ENCODE measurements around the gene ISCU. TPM values are rescaled to one million over a fixed set of nuclear protein-coding genes. Genes with fewer than 3 reads are reported as not detected.

ISCU gene
- polyA plus RNA-seq, 1 donor (not counting 4 experiments of a cell fraction or from before 2014, with no cell fraction given): 106 TPM

- no peak overlapping the region for H2AFZ ChIP-seq (ENCODE audit: control insufficient read depth, low read length)
- peaks cover 6% of the 10 kb centered on the region for H3K27me3 ChIP-seq (ENCODE audit: control insufficient read depth, extremely low read depth, insufficient read depth, low read length)
- H3K9me3 ChIP-seq (ENCODE audit: control insufficient read depth, low read depth, low read length): peaks cover 2% of the 10 kb centered on the region
- no peak overlapping the region for H3K4me2 ChIP-seq (ENCODE audit: control insufficient read depth, extremely low read depth, insufficient read depth, low read depth, low read length)
- no peaks in the 10 kb centered on the region for H3K36me3 ChIP-seq (ENCODE audit: control insufficient read depth in 2 of 2, extremely low read depth in 1 of 2, insufficient read depth in 2 of 2, low read length in 2 of 2)
- H3K27ac ChIP-seq (ENCODE audit: control insufficient read depth, insufficient read depth, low read length): no peak overlapping the region
- no peaks in the 10 kb centered on the region for H3K79me2 ChIP-seq (ENCODE audit: control insufficient read depth, insufficient read depth, low read length)
- no peak for DNase-seq (ENCODE audit: low read depth, low spot score)
- dilution Hi-C loops (cut with MboI; ENCODE audit: extremely low pct_ligation_motif_present, low sequenced_read_pairs): no loop called here
- H3K4me1 ChIP-seq (ENCODE audit: control insufficient read depth, extremely low read depth, insufficient read depth, low read length): peaks cover 8% of the 10 kb centered on the region
- no peaks in the 10 kb centered on the region for H4K20me1 ChIP-seq (ENCODE audit: control insufficient read depth, extremely low read depth, insufficient read depth, low read length)
- no peaks in the 10 kb centered on the region for H3K9me1 ChIP-seq (ENCODE audit: control insufficient read depth, extremely low read depth, insufficient read depth, low read length)
- H3K4me3 ChIP-seq (ENCODE audit: control insufficient read depth in 2 of 3, extremely low read depth in 1 of 3, insufficient read depth in 2 of 3, low read depth in 1 of 3, low read length in 3 of 3): no peak overlapping the region
- TF ChIP-seq EZH2 (IDR thresholded peaks at IDR 0.05; ENCODE audit: low read length): no peak
- TF ChIP-seq, protein P1, sequence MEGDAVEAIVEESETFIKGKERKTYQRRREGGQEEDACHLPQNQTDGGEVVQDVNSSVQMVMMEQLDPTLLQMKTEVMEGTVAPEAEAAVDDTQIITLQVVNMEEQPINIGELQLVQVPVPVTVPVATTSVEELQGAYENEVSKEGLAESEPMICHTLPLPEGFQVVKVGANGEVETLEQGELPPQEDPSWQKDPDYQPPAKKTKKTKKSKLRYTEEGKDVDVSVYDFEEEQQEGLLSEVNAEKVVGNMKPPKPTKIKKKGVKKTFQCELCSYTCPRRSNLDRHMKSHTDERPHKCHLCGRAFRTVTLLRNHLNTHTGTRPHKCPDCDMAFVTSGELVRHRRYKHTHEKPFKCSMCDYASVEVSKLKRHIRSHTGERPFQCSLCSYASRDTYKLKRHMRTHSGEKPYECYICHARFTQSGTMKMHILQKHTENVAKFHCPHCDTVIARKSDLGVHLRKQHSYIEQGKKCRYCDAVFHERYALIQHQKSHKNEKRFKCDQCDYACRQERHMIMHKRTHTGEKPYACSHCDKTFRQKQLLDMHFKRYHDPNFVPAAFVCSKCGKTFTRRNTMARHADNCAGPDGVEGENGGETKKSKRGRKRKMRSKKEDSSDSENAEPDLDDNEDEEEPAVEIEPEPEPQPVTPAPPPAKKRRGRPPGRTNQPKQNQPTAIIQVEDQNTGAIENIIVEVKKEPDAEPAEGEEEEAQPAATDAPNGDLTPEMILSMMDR (optimal IDR thresholded peaks at IDR 0.05 in 1 of 3, IDR thresholded peaks at IDR 0.05 in 1 of 3, conservative IDR thresholded peaks at IDR 0.05 in 1 of 3; ENCODE audit: extremely low read depth in 1 of 3, insufficient read depth in 2 of 3, low read length in 3 of 3): no peak
- FAIRE-seq: no peak
- H3K9ac ChIP-seq (ENCODE audit: control insufficient read depth, extremely low read depth, insufficient read depth, low read length): no peak overlapping the region
Measured at GRCh38 chr12:108614041-108614440, 51.6 kb downstream of the ISCU start.

GRCh38 chr12:108614639-108615038 lies 52.2 kb downstream of the ISCU start:
- no peak for FAIRE-seq

More at GRCh38 chr12:108614639-108615038, 52.2 kb downstream of the ISCU start:
- peaks cover 6% of the 10 kb centered on the region for H3K27me3 ChIP-seq (ENCODE audit: control insufficient read depth, extremely low read depth, insufficient read depth, low read length)
- H3K27ac ChIP-seq (ENCODE audit: control insufficient read depth, insufficient read depth, low read length): no peak overlapping the region
- no peak overlapping the region for H2AFZ ChIP-seq (ENCODE audit: control insufficient read depth, low read length)
- H3K9me1 ChIP-seq (ENCODE audit: control insufficient read depth, extremely low read depth, insufficient read depth, low read length): no peaks in the 10 kb centered on the region
- dilution Hi-C loops (cut with MboI; ENCODE audit: extremely low pct_ligation_motif_present, low sequenced_read_pairs): no loop called here
- H4K20me1 ChIP-seq (ENCODE audit: control insufficient read depth, extremely low read depth, insufficient read depth, low read length): no peaks in the 10 kb centered on the region
- H3K36me3 ChIP-seq (ENCODE audit: control insufficient read depth in 2 of 2, extremely low read depth in 1 of 2, insufficient read depth in 2 of 2, low read length in 2 of 2): no peaks in the 10 kb centered on the region
- no peaks in the 10 kb centered on the region for H3K79me2 ChIP-seq (ENCODE audit: control insufficient read depth, insufficient read depth, low read length)
- no peak overlapping the region for H3K4me3 ChIP-seq (ENCODE audit: control insufficient read depth in 2 of 3, extremely low read depth in 1 of 3, insufficient read depth in 2 of 3, low read depth in 1 of 3, low read length in 3 of 3)
- H3K9ac ChIP-seq (ENCODE audit: control insufficient read depth, extremely low read depth, insufficient read depth, low read length): no peak overlapping the region
- no peak overlapping the region for H3K4me2 ChIP-seq (ENCODE audit: control insufficient read depth, extremely low read depth, insufficient read depth, low read depth, low read length)
- DNase-seq (ENCODE audit: low read depth, low spot score): no peak
- peaks cover 8% of the 10 kb centered on the region for H3K4me1 ChIP-seq (ENCODE audit: control insufficient read depth, extremely low read depth, insufficient read depth, low read length)
- TF ChIP-seq EZH2 (IDR thresholded peaks at IDR 0.05; ENCODE audit: low read length): no peak
- TF ChIP-seq, protein P1 (optimal IDR thresholded peaks at IDR 0.05 in 1 of 3, IDR thresholded peaks at IDR 0.05 in 1 of 3, conservative IDR thresholded peaks at IDR 0.05 in 1 of 3; ENCODE audit: extremely low read depth in 1 of 3, insufficient read depth in 2 of 3, low read length in 3 of 3): no peak
- peaks cover 2% of the 10 kb centered on the region for H3K9me3 ChIP-seq (ENCODE audit: control insufficient read depth, low read depth, low read length)

All from keratinocyte (primary cell).